Adipocyte (in vitro differentiated cells): ENCODE measurements around the gene RPP38.

ENCODE experiments used
- DNase-seq: peaks from one replicate; pipeline ENCODE4 v3.0.0-alpha.2; 2015; ENCODE audit warnings: low read depth
- H3K27me3 ChIP-seq: replicated peaks from 2 replicates; pipeline ENCODE4 v1.7.0; 2013; ENCODE audit warnings: mild to moderate bottlenecking, low read length, moderate library complexity; ENCODE audit not compliant: control insufficient read depth, insufficient read depth
- H3K36me3 ChIP-seq: 2 replicates; pipeline ENCODE4 v1.7.0; 2013; ENCODE audit warnings: low read length, mild to moderate bottlenecking, moderate library complexity; ENCODE audit not compliant: control insufficient read depth, insufficient read depth, severe bottlenecking
- H3K4me1 ChIP-seq: 2 replicates; pipeline ENCODE4 v1.7.0; 2013; ENCODE audit warnings: mild to moderate bottlenecking, low read length, moderate library complexity; ENCODE audit not compliant: control insufficient read depth, insufficient read depth
- H3K4me3 ChIP-seq: 2 replicates; pipeline ENCODE4 v1.7.0; 2013; ENCODE audit warnings: mild to moderate bottlenecking, low read length, moderate library complexity
- H3K9ac ChIP-seq: 2 replicates; pipeline ENCODE4 v1.7.0; 2013; ENCODE audit warnings: mild to moderate bottlenecking, low read length, moderate library complexity
- H3K9me3 ChIP-seq: 2 replicates; pipeline ENCODE4 v1.7.0; 2013; ENCODE audit warnings: mild to moderate bottlenecking, low read length, moderate library complexity; ENCODE audit not compliant: control insufficient read depth

Gene RPP38

GRCh38 chr10:15152556-15152955 lies 55.4 kb downstream of the RPP38 start:
- Histone ChIP-seq H3K4me3 (no peak overlapping the region), H3K36me3 (peaks cover 12% of the 10 kb centered on the region), H3K4me1 (peaks cover 11% of the 10 kb centered on the region), H3K9me3 (no peaks in the 10 kb centered on the region), H3K9ac (no peak overlapping the region), H3K27me3 (no peaks in the 10 kb centered on the region)
- DNase-seq = no peak
